Sigmoid colon (tissue), 7 donors: ENCODE results near the gene ELMO3. TPM values are rescaled to one million over a fixed set of nuclear protein-coding genes. Genes with fewer than 3 reads are reported as not detected.

Experiments
- DNase-seq: peaks from one replicate; pipeline ENCODE4 v3.0.0-alpha.2; 2019
- H3K27ac ChIP-seq, 4 donors: fragments of 200-600 bp; sonication (generic); one replicate each; pipeline ENCODE4 v1.5.1; 2016 to 2019; ENCODE audit warnings: mild to moderate bottlenecking in 1 of 4
- H3K27me3 ChIP-seq, 3 donors: fragments of 200-600 bp; sonication (generic); one replicate each; pipeline ENCODE4 v1.5.1; 2019; ENCODE audit warnings: mild to moderate bottlenecking in 1 of 3
- H3K36me3 ChIP-seq, 4 donors: fragments of 200-600 bp; sonication (generic); one replicate each; pipeline ENCODE4 v1.5.1; 2016 to 2019
- H3K4me1 ChIP-seq, 4 donors: fragments of 200-600 bp; sonication (generic); one replicate each; pipeline ENCODE4 v1.5.1; 2017 to 2019
- H3K4me3 ChIP-seq, 4 donors: fragments of 200-600 bp; sonication (generic); one replicate each; pipeline ENCODE4 v1.5.1; 2017 to 2019; ENCODE audit warnings: mild to moderate bottlenecking in 2 of 4, moderate library complexity in 1 of 4
- H3K9me3 ChIP-seq, 4 donors: fragments of 200-600 bp in 3 of 4; sonication (generic) in 3 of 4; one replicate each; pipeline versions ENCODE4 v1.5.1 to v1.6.1; 2013 to 2019
- CTCF ChIP-seq, 4 experiments: fragments of 450-650 bp in 3 of 4; fragments of 200-600 bp in 1 of 4; IDR thresholded peaks; one replicate each; pipeline ENCODE4 v1.5.1; 2016 to 2019; ENCODE audit warnings: antibody characterized with exemption in 4 of 4, mild to moderate bottlenecking in 3 of 4, moderate library complexity in 2 of 4
- EP300 ChIP-seq, 4 donors: sonication (generic); formaldehyde crosslinking; IDR thresholded peaks; one replicate each; pipeline ENCODE4 v1.6.1; 2017; ENCODE audit warnings: antibody characterized with exemption in 4 of 4
- POLR2A ChIP-seq, 2 donors: fragments of 450-650 bp; IDR thresholded peaks; one replicate each; pipeline ENCODE4 v1.6.1; 2016; ENCODE audit warnings: antibody characterized with exemption in 2 of 2, mild to moderate bottlenecking in 2 of 2, moderate library complexity in 2 of 2
- POLR2AphosphoS5 ChIP-seq, 4 donors: sonication (generic); formaldehyde crosslinking; IDR thresholded peaks; one replicate each; pipeline ENCODE4 v1.6.1; 2017; ENCODE audit warnings: antibody characterized with exemption in 4 of 4
- WGBS, 2 donors: extraction: QIAGEN DNeasy Blood & Tissue Kit; methylation state at CpG; one replicate each; pipeline ENCODE4 v1.1.7; 2013; 5-methylcytosine and 5-hydroxymethylcytosine counted together
- intact Hi-C: fragments of 100-400 bp; cut with DNase I; formaldehyde crosslinking; loops from one replicate; pipeline ENCODE4 v1.15.1; 2023
- polyA plus RNA-seq, 3 donors: library from polyadenylated mRNA; stranded (reverse); fragments of 200-250 nt; gene quantifications; one replicate each; pipeline ENCODE4 v1.2.3, GENCODE V29; 2013
- total RNA-seq, 4 donors: library from RNA; depleted of rRNA; stranded (reverse); fragments of >200 nt; gene quantifications; one replicate each; pipeline ENCODE4 v1.1.0, GENCODE V29; 2016
- donor health status: healthy with polysubstance abuse.
- donor health status: Bipolar disorder and iron deficiency.
- donor health status: healthy.

ELMO3 gene
- total and polyA plus RNA-seq, 7 donors, result 0.14 to 41.8 (median 1.7) TPM

- Histone ChIP-seq H3K27ac (peak overlapping the region; percentile 80 to 89 (median 83)), H3K36me3 (no peaks in the 10 kb centered on the region), H3K4me3 (peak overlapping the region; percentile 44 to 87 (median 72)), H3K4me1 (peaks cover 0 to 72% (median 56%) of the 10 kb centered on the region in 4 donors), H3K27me3 (peaks cover 7 to 25% (median 13%) of the 10 kb centered on the region in 3 donors), H3K9me3 (no peaks in the 10 kb centered on the region)
- TF ChIP-seq EP300 (IDR thresholded peaks at IDR 0.05) (no peak), CTCF (IDR thresholded peaks at IDR 0.05) (no peak), POLR2A (IDR thresholded peaks at IDR 0.05) (no peak), POLR2AphosphoS5 (IDR thresholded peaks at IDR 0.05) (no peak)
- intact Hi-C loops, result loop anchor here (1.0 to 5.0 kb wide), 2 partner anchors 62 to 152 kb away; partner anchors contain the start of gene MATCAP1
- DNase-seq, result no peak
- 5 to 28% methylated on average over 8 of the region's 8 CpGs for WGBS, 2 donors
Measured at GRCh38 chr16:67245674-67246080, 46.7 kb downstream of the ELMO3 start.

GRCh38 chr16:67246081-67246755 is 47.3 kb downstream of the ELMO3 start:
- Histone ChIP-seq H3K27me3 (peaks cover 7 to 31% (median 13%) of the 10 kb centered on the region in 3 donors), H3K4me3 (peak overlapping the region; percentile 44 to 87 (median 72)), H3K36me3 (no peaks in the 10 kb centered on the region), H3K27ac (peak overlapping the region; percentile 80 to 89 (median 83)), H3K9me3 (no peaks in the 10 kb centered on the region), H3K4me1 (peaks cover 0 to 67% (median 50%) of the 10 kb centered on the region in 4 donors)
- WGBS, 2 donors, result 1 to 2% methylated on average over 48 of the region's 48 CpGs
- TF ChIP-seq POLR2A (IDR thresholded peaks at IDR 0.05), result peak in 1 of 2 donors; percentile 13
- TF ChIP-seq POLR2AphosphoS5 (IDR thresholded peaks at IDR 0.05), result peak in 3 of 4 donors; percentile 31 to 52 (median 45)
- TF ChIP-seq CTCF (IDR thresholded peaks at IDR 0.05), result peak in 3 of 4 experiments; percentile 8 to 30 (median 24)
- TF ChIP-seq EP300 (IDR thresholded peaks at IDR 0.05), result no peak
- DNase-seq, result peak; percentile 89
- intact Hi-C loops, result loop anchor here (5.0 kb wide), 1 partner anchor 151 kb away; no protein-coding TSS in a partner anchor

GRCh38 chr16:67246756-67247191 is 47.8 kb downstream of the ELMO3 start:
- Histone ChIP-seq H3K4me3 (peak overlapping the region; percentile 44 to 87 (median 72)), H3K4me1 (peaks cover 0 to 61% (median 45%) of the 10 kb centered on the region in 4 donors), H3K36me3 (no peaks in the 10 kb centered on the region), H3K9me3 (no peaks in the 10 kb centered on the region), H3K27me3 (peaks cover 7 to 36% (median 19%) of the 10 kb centered on the region in 3 donors), H3K27ac (peak overlapping the region; percentile 80 to 89 (median 83))
- TF ChIP-seq POLR2AphosphoS5 (IDR thresholded peaks at IDR 0.05) (peak in 1 of 4 donors; percentile 40), EP300 (IDR thresholded peaks at IDR 0.05) (no peak), POLR2A (IDR thresholded peaks at IDR 0.05) (peak in 1 of 2 donors; percentile 45), CTCF (IDR thresholded peaks at IDR 0.05) (no peak)
- intact Hi-C loops, result loop anchor here (1.0 to 5.0 kb wide), 2 partner anchors 19 to 151 kb away; partner anchors contain the start of gene TMEM208
- 0 to 1% methylated on average over 26 of the region's 26 CpGs for WGBS, 2 donors
- no peak for DNase-seq

- Histone ChIP-seq H3K27me3 (peaks cover 7 to 43% (median 23%) of the 10 kb centered on the region in 3 donors), H3K27ac (peak within 1 kb of the TSS; percentile 80 to 89 (median 83)), H3K4me3 (peak within 1 kb of the TSS; percentile 44 to 87 (median 72)), H3K9me3 (no peaks in the 10 kb centered on the region), H3K4me1 (peaks cover 0 to 55% (median 42%) of the 10 kb centered on the region in 4 donors), H3K36me3 (no peaks in the 10 kb centered on the region)
- 0% methylated on average over 60 of the region's 60 CpGs for WGBS, 2 donors
- DNase-seq, result peak; percentile 99
- TF ChIP-seq POLR2A (IDR thresholded peaks at IDR 0.05) (peak; percentile 62 to 73), CTCF (IDR thresholded peaks at IDR 0.05) (no peak), POLR2AphosphoS5 (IDR thresholded peaks at IDR 0.05) (peak; percentile 75 to 94 (median 88)), EP300 (IDR thresholded peaks at IDR 0.05) (no peak)
- intact Hi-C loops, result loop anchor here (1.0 to 5.0 kb wide), 2 partner anchors 20 to 150 kb away; partner anchors contain the start of gene TMEM208
Measured at GRCh38 chr16:67247192-67248072, 48.5 kb downstream of the ELMO3 start, which contains the start of gene FHOD1. TSS of gene FHOD1 (minus strand) at chr16:67247481. CDS start at chr16:67247410, 71 bp downstream.
